ENCODE results near the gene C1orf116.
A peak's percentile ranks its signal among the peaks of the same experiment; 100 is the strongest.

Gene C1orf116

GRCh38 chr1:206985162-206985749, 47.3 kb downstream of the C1orf116 start:
- DNase-seq, result no peak

DNA sequence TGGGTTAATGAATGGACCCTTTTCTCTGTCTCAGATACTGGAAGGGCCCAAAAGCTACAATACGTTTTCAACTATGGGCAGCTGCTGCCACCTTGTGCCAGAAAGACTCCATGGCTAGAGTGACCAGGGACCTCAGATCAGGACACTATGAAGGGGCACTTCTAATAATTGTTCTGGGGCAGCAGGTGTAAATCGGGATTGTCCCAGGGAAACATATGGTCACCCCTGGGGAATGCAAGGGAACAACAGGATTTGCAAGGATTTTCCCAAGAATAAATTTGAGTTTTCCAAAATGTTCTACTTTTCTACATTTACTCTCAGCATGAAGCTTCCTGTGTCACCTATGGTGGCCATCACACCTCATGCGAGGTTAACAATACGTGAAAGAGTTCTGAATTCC, 50.3 kb downstream of the C1orf116 start:
- DNase-seq, result peak; percentile 69

- peak; percentile 47 for DNase-seq
Measured at GRCh38 chr1:206979379-206980043, 53.0 kb downstream of the C1orf116 start.

DNA sequence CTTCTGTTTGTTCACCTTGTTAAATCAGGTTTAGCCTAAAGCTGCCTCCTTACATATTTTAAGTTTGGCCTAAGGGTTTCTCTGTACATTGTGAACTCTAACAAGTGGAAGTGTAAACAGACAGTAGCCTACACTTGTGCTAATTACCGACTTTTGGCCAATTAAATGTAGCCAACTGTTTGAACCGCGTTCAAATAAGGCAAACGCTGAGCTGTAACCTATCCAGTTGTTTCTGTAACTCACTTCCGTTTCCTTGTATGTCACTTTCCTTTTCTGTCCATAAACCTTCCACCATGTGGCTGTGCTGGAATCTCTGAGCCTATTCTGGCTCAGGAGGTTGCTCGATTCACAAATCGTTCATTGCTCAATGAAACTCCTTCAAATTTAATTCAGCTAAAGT, 54.3 kb downstream of the C1orf116 start:
- no peak for DNase-seq

DNA sequence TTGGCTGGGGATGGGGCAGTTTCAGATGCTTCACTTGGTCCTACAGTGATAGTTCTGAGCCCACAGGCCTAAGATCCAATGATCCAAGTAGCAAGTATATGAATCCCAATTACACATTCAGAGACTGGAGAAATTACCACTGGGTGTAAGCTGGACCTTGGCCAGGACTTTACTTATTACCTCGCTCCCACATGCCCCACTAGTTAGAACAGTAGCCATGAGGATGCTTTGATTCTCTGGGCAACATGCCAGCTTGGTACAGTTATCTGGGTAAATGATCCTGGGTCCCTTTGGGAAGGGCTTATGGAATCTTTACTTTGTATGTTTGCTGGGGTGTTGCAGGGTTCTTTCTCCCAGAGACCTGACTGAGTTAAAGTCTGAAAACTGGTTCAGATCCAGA, 57.2 kb downstream of the C1orf116 start:
- DNase-seq, result no peak

DNA sequence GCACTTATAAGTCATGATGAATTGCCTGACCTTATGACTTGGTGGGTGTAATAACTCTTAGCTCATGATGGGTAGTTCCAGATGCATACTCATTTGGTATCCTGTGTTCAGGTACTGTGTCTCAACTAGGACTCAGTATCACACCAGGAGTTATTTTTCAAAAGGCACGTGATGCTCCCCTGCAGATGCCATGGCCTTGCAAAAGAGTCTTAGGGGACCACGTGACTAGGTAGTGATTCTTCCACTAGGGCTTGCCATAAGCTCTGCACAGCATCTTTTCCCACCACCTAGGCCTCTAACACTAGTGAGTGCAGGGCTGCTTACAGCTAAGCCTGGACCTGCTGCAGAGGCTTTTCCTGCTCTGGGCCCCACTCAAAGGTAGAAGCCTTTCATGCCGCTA, 58.4 kb downstream of the C1orf116 start:
- DNase-seq, result no peak

- DNase-seq, result no peak
Measured at GRCh38 chr1:206972728-206973127, 59.8 kb downstream of the C1orf116 start.

DNA sequence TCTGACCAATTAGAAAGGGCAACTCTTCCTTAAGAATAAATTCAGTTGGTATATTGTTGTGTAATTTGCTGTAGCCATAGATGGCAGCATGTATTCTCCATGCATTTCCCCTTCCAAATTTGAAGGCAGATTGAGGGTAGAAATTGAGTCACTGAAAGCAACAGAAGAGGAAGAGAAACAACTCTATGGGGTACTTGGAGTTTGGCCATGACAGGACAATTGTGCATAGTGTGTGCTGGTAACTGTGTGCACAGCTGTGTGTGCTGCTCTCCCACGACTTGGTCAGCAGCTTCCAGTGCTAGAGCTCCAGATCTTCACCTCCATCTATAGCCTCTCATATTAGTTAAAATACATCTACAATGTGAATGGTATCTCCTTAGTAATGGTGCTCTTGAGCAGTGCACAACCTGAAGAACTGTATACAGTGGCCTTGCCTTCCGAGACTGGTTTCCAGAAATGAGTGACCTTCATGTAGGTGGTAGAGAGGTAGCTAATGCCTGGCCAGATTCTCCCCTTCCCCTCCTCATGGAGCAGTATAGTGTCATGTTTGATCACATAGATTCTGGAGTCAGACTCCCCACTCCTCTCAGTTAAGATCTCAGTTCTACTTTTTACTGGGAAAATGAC, 61.4 kb downstream of the C1orf116 start:
- peak; percentile 84 for DNase-seq

DNA sequence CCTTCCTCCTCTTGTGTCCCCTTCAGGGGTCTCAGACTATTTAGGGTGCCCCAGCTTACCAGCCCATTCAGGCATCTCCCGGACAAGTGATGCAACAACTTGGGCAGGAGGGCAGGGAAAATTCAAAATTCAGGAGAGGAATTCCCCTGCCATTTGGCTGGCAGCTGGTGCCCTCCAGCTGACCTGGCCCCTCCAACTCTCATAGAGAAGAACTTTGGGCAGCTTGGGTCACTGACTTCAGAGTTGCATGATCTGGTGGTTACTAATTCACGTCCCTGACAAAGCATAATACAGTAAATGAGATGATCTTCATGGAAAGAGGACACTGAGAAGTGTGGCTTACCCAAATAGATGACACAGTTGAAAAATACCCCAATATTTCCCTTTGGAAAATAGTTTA, 62.1 kb downstream of the C1orf116 start, which contains the start of gene FCAMR:
TSS of gene FCAMR (minus strand) at position 15 of the 400 bp plus-strand sequence. CDS start 335 bp downstream, outside the sequence.
- peak; percentile 78 for DNase-seq

DNA sequence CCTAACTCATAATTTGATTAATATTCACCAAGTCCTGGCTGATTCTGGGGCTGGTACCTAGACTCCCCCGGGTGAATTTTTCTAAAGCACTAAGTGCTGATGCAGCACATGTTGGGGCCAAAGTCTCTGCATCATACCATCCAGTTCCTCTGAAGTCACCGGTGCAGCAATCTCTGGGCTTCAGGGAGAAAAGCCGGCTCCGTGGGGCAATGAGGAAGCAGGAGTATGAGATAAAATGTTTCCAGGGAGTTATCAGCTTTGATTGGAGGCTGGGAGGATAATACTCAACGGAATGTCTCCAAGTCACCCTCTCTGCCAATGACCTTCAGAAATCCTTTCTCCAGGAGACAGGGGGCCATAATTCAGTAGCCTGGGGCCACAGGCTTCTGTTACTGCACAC, 63.5 kb downstream of the C1orf116 start:
- DNase-seq, result peak; percentile 61

Data from inflammatory macrophage treated with lipopolysaccharide for 4 hours (primary cell).